Thoracic aorta (tissue), 2 donors: ENCODE measurements around the gene HACE1. TPM values are rescaled to one million over a fixed set of nuclear protein-coding genes. Genes with fewer than 3 reads are reported as not detected.

Experiments
- ATAC-seq: fragments of 150-250 bp; one replicate; pipeline ENCODE4 v1.8.0; 2017; ENCODE audit warnings: low read depth; ENCODE audit not compliant: insufficient number of reproducible peaks, low FRiP score
- DNase-seq: peaks from one replicate; pipeline ENCODE4 v3.0.0-alpha.2; 2020; ENCODE audit warnings: low spot score
- H3K27ac ChIP-seq, 2 donors: fragments of 200-600 bp; sonication (generic); 1 replicate in 1 of 2; 2 replicates in 1 of 2; pipeline ENCODE4 v1.5.1; 2016; ENCODE audit warnings: mild to moderate bottlenecking in 2 of 2, moderate library complexity in 2 of 2
- H3K27me3 ChIP-seq: fragments of 200-600 bp; sonication (generic); replicated peaks from 2 replicates; pipeline ENCODE4 v1.6.0; 2016; ENCODE audit warnings: mild to moderate bottlenecking; ENCODE audit not compliant: insufficient read depth
- H3K36me3 ChIP-seq: fragments of 200-600 bp; sonication (generic); one replicate; pipeline ENCODE4 v1.5.1; 2016
- H3K4me1 ChIP-seq, 2 donors: fragments of 200-600 bp; sonication (generic); 1 replicate in 1 of 2; 2 replicates in 1 of 2; pipeline versions ENCODE4 v1.5.1 to v1.6.0; 2016; ENCODE audit warnings: low read depth in 2 of 2, mild to moderate bottlenecking in 1 of 2; ENCODE audit not compliant: control insufficient read depth in 1 of 2
- H3K4me3 ChIP-seq: fragments of 200-600 bp; sonication (generic); 2 replicates; pipeline ENCODE4 v1.5.1; 2016; ENCODE audit warnings: mild to moderate bottlenecking
- H3K9me3 ChIP-seq: fragments of 200-600 bp; sonication (generic); 2 replicates; pipeline ENCODE4 v1.5.1; 2016
- total RNA-seq, 2 donors: library from RNA; depleted of rRNA; stranded (reverse); fragments of >200 nt; gene quantifications; one replicate each; pipeline versions ENCODE4 v1.1.0 to v1.2.3, GENCODE V29; 2016
- TF ChIP-seq, protein P1 (sequence below): fragments of 200-600 bp; sonication (generic); IDR thresholded peaks from one replicate; pipeline ENCODE4 v1.5.1; 2019; ENCODE audit warnings: antibody characterized with exemption

The HACE1 gene
- total RNA-seq, 2 donors from 2014 or later: 17.0 to 20.7 TPM

DNA sequence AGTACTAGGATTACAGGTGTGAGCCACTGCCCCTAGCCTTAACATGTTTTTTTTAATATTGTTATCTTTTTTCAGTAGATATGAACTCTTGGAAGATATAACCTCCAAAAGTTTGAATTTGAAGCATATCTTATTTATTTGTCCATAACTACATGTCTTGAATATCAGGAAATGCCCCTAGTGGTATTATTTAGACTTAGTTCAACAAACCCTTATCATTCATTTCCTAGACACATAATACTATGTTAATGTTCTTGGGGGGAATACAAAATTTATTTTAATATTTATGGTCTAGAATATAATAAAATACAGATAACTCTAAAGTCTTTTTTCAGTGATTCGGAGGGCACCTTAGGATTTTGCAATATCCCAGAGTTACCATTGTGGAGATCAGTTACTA, 160.7 kb downstream of the HACE1 start:
- TF ChIP-seq, protein P1, sequence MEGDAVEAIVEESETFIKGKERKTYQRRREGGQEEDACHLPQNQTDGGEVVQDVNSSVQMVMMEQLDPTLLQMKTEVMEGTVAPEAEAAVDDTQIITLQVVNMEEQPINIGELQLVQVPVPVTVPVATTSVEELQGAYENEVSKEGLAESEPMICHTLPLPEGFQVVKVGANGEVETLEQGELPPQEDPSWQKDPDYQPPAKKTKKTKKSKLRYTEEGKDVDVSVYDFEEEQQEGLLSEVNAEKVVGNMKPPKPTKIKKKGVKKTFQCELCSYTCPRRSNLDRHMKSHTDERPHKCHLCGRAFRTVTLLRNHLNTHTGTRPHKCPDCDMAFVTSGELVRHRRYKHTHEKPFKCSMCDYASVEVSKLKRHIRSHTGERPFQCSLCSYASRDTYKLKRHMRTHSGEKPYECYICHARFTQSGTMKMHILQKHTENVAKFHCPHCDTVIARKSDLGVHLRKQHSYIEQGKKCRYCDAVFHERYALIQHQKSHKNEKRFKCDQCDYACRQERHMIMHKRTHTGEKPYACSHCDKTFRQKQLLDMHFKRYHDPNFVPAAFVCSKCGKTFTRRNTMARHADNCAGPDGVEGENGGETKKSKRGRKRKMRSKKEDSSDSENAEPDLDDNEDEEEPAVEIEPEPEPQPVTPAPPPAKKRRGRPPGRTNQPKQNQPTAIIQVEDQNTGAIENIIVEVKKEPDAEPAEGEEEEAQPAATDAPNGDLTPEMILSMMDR: no peak
- no peaks in the 10 kb centered on the region for H3K4me1 ChIP-seq
- no peak for ATAC-seq

DNA sequence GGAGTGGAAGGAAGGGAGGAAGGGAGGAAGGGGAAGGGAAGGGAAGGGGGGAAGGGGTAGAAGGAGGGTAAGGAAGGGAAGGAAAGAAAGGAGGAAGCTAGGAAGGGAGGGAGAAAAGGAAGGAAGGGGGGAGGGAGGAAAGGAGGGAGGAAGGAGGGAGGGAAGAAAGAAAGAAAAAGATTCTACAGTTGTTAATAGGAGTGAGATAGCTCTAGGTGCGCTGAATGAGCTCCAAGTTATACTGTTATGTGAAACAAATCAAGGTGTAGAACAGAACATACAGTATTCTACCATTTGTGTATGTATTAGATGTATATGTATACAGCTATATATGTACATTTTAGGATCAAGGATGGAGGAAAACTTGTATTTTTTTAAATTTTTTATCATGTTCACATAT, 167.7 kb downstream of the HACE1 start:
- TF ChIP-seq, protein P1: no peak
- Histone ChIP-seq H3K9me3 (no peaks in the 10 kb centered on the region), H3K4me1 (no peaks in the 10 kb centered on the region), H3K27ac (no peak overlapping the region), H3K27me3 (no peaks in the 10 kb centered on the region), H3K36me3 (no peaks in the 10 kb centered on the region), H3K4me3 (no peak overlapping the region)
- DNase-seq: no peak
- ATAC-seq: no peak

More for the DNA sequence above, 160.7 kb downstream of the HACE1 start:
- no peaks in the 10 kb centered on the region for H3K27me3 ChIP-seq
- no peaks in the 10 kb centered on the region for H3K9me3 ChIP-seq
- no peak overlapping the region for H3K27ac ChIP-seq
- no peaks in the 10 kb centered on the region for H3K36me3 ChIP-seq
- no peak overlapping the region for H3K4me3 ChIP-seq
- no peak for DNase-seq

DNA sequence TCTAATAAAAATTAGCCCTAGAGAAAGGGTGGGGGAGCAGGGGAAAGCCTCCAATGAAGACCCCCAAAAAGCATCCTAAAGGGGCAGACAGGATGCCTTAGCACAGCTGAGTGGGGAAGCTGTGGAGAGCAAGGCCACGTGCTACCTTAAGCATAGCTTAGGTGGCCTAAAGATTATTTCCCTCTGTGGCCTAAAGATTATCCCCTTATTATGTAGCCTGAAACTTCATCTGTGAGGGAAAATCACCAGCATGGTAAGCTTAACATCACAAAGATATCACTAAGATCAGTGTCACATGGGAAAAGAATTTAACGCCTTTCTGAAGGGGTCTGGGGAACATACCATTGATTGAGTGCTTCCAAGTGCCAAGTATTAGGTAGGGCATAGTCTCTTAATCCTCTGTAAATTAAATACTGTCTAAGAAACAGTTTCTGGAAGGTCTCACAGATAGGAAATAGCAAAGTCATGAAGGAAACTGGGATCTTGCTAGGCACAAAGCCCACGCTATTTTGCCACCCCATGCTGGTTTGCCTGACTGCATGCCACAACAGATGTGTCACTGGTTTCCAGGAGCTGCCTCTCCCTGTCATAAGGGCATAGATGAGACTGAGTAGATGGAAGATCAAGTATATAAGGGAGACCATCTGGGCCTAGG, 170.0 kb downstream of the HACE1 start:
- ATAC-seq (no peak), DNase-seq (no peak)
- TF ChIP-seq, protein P1: no peak
- Histone ChIP-seq H3K4me3 (no peak overlapping the region), H3K27ac (no peak overlapping the region), H3K36me3 (no peaks in the 10 kb centered on the region), H3K9me3 (no peaks in the 10 kb centered on the region), H3K4me1 (no peaks in the 10 kb centered on the region), H3K27me3 (no peaks in the 10 kb centered on the region)

DNA sequence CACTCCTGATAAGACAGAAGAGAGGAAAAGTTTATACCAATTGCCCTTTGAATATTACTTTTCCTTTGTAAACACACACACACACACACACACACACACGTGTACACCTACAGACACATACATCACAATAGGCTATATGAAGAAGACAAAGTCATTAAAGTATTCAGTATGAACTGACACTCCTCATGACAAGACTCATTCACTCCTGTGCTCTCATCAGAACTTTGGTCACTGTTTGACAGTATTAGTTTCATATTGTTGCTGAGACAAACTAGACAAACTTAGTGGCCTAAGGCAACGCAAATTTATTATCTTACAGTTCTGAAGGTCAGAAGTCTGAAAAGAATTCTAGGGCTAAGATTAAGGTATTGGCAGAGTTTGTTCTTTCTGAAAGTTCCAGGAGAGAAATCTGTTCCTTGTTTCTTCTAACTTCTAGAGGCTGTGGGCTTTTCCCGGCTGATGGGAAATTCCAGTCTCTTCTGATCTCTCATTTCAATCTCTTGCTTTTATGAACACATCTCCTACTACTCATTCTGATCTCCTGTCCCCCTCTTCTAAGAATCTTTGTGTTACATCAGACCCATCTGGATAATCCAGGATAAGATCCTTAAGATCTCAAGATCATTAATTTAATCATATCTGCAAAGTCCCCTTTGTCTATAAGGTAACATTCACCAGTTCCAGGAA, 171.3 kb downstream of the HACE1 start:
- Histone ChIP-seq H3K36me3 (no peaks in the 10 kb centered on the region), H3K27me3 (no peaks in the 10 kb centered on the region), H3K4me3 (no peak overlapping the region), H3K4me1 (no peaks in the 10 kb centered on the region), H3K27ac (no peak overlapping the region), H3K9me3 (no peaks in the 10 kb centered on the region)
- DNase-seq (no peak), ATAC-seq (no peak)
- TF ChIP-seq, protein P1: no peak

DNA sequence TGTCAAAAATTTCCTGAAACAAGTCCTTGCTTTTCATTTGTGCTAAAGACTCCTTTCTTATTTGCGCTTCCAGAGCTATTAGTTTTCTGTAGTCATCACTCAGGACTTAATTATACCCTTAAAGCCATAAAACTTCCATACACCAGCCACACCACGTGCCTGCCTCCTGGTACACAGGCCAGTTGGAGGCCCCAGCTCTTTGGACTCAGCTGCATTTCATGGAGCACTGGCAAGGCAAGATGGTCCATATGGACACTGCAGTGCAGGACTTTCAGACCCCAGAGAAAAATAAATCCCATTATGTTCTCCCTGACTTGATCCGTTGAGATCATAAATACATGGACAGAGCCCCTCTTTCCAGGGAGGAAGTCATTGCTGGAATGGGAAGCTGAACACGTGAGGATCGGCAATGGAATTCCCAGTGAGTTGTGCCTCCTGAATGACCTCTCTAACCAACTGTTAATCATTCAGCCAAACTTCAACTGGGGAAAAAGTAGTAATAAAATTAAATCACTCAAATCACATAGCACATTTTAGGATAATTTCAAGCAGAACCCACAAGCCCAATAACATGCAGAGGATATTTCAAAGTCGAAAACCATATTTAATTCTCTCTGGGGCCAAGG, 173.1 kb downstream of the HACE1 start:
- H3K36me3 ChIP-seq: no peaks in the 10 kb centered on the region
- TF ChIP-seq, protein P1: no peak
- no peak for ATAC-seq

More for the DNA sequence above, 173.1 kb downstream of the HACE1 start:
- DNase-seq: no peak
- H3K4me1 ChIP-seq: no peaks in the 10 kb centered on the region
- no peaks in the 10 kb centered on the region for H3K9me3 ChIP-seq
- no peak overlapping the region for H3K4me3 ChIP-seq
- no peak overlapping the region for H3K27ac ChIP-seq
- H3K27me3 ChIP-seq: no peaks in the 10 kb centered on the region
